ENCODE results near the gene RAET1L. TPM values are rescaled to one million over a fixed set of nuclear protein-coding genes. Genes with fewer than 3 reads are reported as not detected.
A peak's percentile ranks its signal among the peaks of the same experiment; 100 is the strongest.
"Not testable (repeated sequence)": the region's sequence is repeated elsewhere in the genome, so short reads cannot be mapped to it uniquely, and the experiment has no call there.

The RAET1L gene
- total RNA-seq, 1 donor from 2014 or later, result not detected

- DNase-seq (ENCODE audit: low spot score in 2 of 2), result no peak
- FAIRE-seq, result no peak
Measured at GRCh38 chr6:150018846-150019580, 6.3 kb downstream of the RAET1L start.

- not testable (repeated sequence) for FAIRE-seq; DNase-seq (ENCODE audit: low spot score in 2 of 2)
Measured at GRCh38 chr6:150017186-150017521, 8.2 kb downstream of the RAET1L start.

GRCh38 chr6:150016324-150017185 lies 8.8 kb downstream of the RAET1L start:
- DNase-seq (ENCODE audit: low spot score in 2 of 2) (peak; percentile 78 to 82), FAIRE-seq (peak; percentile 53)

- FAIRE-seq; DNase-seq (ENCODE audit: low spot score in 2 of 2): not testable (repeated sequence)
Measured at GRCh38 chr6:150015281-150016001, 9.9 kb downstream of the RAET1L start.

- FAIRE-seq; DNase-seq (ENCODE audit: low spot score in 2 of 2): not testable (repeated sequence)
Measured at GRCh38 chr6:150014623-150015280, 10.6 kb downstream of the RAET1L start.

GRCh38 chr6:150013785-150014622 lies 11.3 kb downstream of the RAET1L start:
- not testable (repeated sequence) for FAIRE-seq; DNase-seq (ENCODE audit: low spot score in 2 of 2)

GRCh38 chr6:150012846-150013784 lies 12.2 kb downstream of the RAET1L start:
- FAIRE-seq, result not testable (repeated sequence)

GRCh38 chr6:150008588-150008987 lies 16.7 kb downstream of the RAET1L start:
- DNase-seq (ENCODE audit: low spot score in 2 of 2) (no peak), FAIRE-seq (no peak)

More at GRCh38 chr6:150012846-150013784, 12.2 kb downstream of the RAET1L start:
- DNase-seq (ENCODE audit: low spot score in 2 of 2), result not testable (repeated sequence)

- peak in 1 of 2 donors; percentile 47 for DNase-seq (ENCODE audit: low spot score in 2 of 2)
- FAIRE-seq, result no peak
Measured at GRCh38 chr6:150006961-150007464, 18.3 kb downstream of the RAET1L start.

- no peak for DNase-seq (ENCODE audit: low spot score in 2 of 2)
- FAIRE-seq, result no peak
Measured at GRCh38 chr6:150005761-150006651, 19.3 kb downstream of the RAET1L start.

GRCh38 chr6:150004783-150005717 lies 20.3 kb downstream of the RAET1L start:
- DNase-seq (ENCODE audit: low spot score in 2 of 2) (peak; percentile 92 to 97), FAIRE-seq (no peak)

GRCh38 chr6:150004101-150004782 lies 21.1 kb downstream of the RAET1L start:
- DNase-seq (ENCODE audit: low spot score in 2 of 2) (no peak), FAIRE-seq (no peak)

- not testable (repeated sequence) for DNase-seq (ENCODE audit: low spot score in 2 of 2); FAIRE-seq
Measured at GRCh38 chr6:150003599-150003998, 21.7 kb downstream of the RAET1L start.

- no peak for DNase-seq (ENCODE audit: low spot score in 2 of 2)
- no peak for FAIRE-seq
Measured at GRCh38 chr6:150002710-150003109, 22.6 kb downstream of the RAET1L start.

- FAIRE-seq (no peak), DNase-seq (ENCODE audit: low spot score in 2 of 2) (no peak)
Measured at GRCh38 chr6:150001295-150002008, 23.9 kb downstream of the RAET1L start.
